GM21825 (cell line): ENCODE data around the gene ADAMTS18.

Source experiments
- ATAC-seq: cut with Tn5 transposase; IDR thresholded peaks from one replicate; pipeline ENCODE4 v1.9.1; 2021; ENCODE audit warnings: mild to moderate bottlenecking, moderate library complexity; ENCODE audit not compliant: unreplicated experiment

ADAMTS18 gene

GRCh38 chr16:77399066-77399465 is 35.8 kb downstream of the ADAMTS18 start:
- ATAC-seq = no peak

- no peak for ATAC-seq
Measured at GRCh38 chr16:77398495-77398894, 36.3 kb downstream of the ADAMTS18 start.

- no peak for ATAC-seq
Measured at GRCh38 chr16:77396461-77396860, 38.4 kb downstream of the ADAMTS18 start.

GRCh38 chr16:77394699-77395098 is 40.1 kb downstream of the ADAMTS18 start:
- no peak for ATAC-seq

GRCh38 chr16:77393955-77394354 is 40.9 kb downstream of the ADAMTS18 start:
- no peak for ATAC-seq

- no peak for ATAC-seq
Measured at GRCh38 chr16:77387815-77388209, 47.0 kb downstream of the ADAMTS18 start.

GRCh38 chr16:77386831-77387814 is 47.7 kb downstream of the ADAMTS18 start:
- ATAC-seq = no peak

GRCh38 chr16:77385481-77385880 is 49.4 kb downstream of the ADAMTS18 start:
- no peak for ATAC-seq

GRCh38 chr16:77383606-77384187 is 51.1 kb downstream of the ADAMTS18 start:
- no peak for ATAC-seq

- no peak for ATAC-seq
Measured at GRCh38 chr16:77376358-77376757, 58.5 kb downstream of the ADAMTS18 start.

- no peak for ATAC-seq
Measured at GRCh38 chr16:77375396-77375795, 59.4 kb downstream of the ADAMTS18 start.

GRCh38 chr16:77374384-77374783 is 60.5 kb downstream of the ADAMTS18 start:
- no peak for ATAC-seq

GRCh38 chr16:77373726-77374125 is 61.1 kb downstream of the ADAMTS18 start:
- ATAC-seq = no peak

- ATAC-seq = no peak
Measured at GRCh38 chr16:77364770-77365169, 70.1 kb downstream of the ADAMTS18 start.

- no peak for ATAC-seq
Measured at GRCh38 chr16:77359065-77359502, 75.8 kb downstream of the ADAMTS18 start.

GRCh38 chr16:77353587-77354263 is 81.1 kb downstream of the ADAMTS18 start:
- no peak for ATAC-seq

- no peak for ATAC-seq
Measured at GRCh38 chr16:77344341-77344740, 90.5 kb downstream of the ADAMTS18 start.

- no peak for ATAC-seq
Measured at GRCh38 chr16:77336637-77337036, 98.2 kb downstream of the ADAMTS18 start.

- ATAC-seq = no peak
Measured at GRCh38 chr16:77335652-77336234, 99.1 kb downstream of the ADAMTS18 start.

- no peak for ATAC-seq
Measured at GRCh38 chr16:77332792-77333191, 102.0 kb downstream of the ADAMTS18 start.
